ENCODE results near the gene PET100.

Gene PET100

DNA sequence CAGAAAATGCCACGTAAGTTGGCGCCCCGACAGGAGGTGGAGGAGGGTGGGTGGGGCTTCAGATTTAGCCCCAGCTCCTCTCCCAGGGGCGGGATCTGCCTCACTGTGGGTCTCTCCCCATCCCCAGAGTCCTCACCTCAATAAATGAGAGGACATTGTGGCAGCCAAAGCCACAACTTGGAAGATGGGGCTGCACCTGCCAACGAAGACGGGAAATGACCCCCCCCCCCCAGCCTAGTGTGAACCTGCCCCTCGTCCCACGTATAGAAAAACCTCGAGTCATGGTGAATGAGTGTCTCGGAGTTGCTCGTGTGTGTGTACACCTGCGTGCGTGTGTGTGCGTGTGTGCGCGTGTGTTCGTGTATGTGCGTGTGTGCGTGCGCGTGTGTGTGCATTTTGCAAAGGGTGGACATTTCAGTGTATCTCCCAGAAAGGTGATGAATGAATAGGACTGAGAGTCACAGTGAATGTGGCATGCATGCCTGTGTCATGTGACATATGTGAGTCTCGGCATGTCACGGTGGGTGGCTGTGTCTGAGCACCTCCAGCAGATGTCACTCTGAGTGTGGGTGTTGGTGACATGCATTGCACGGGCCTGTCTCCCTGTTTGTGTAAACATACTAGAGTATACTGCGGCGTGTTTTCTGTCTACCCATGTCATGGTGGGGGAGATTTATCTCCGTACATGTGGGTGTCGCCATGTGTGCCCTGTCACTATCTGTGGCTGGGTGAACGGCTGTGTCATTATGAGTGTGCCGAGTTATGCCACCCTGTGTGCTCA is 49.6 kb downstream of the PET100 start:
- no peak overlapping the region for H3K27ac ChIP-seq
- TF ChIP-seq CTCF (IDR thresholded peaks at IDR 0.05) = peak; percentile 70
- TF ChIP-seq ZFX (IDR thresholded peaks at IDR 0.05; ENCODE audit: borderline replicate concordance) = no peak

GRCh38 chr19:7679771-7680605 is 50.4 kb downstream of the PET100 start:
- no peak for TF ChIP-seq ZFX (IDR thresholded peaks at IDR 0.05; ENCODE audit: borderline replicate concordance)
- no peak for TF ChIP-seq CTCF (IDR thresholded peaks at IDR 0.05)
- no peak overlapping the region for H3K27ac ChIP-seq

DNA sequence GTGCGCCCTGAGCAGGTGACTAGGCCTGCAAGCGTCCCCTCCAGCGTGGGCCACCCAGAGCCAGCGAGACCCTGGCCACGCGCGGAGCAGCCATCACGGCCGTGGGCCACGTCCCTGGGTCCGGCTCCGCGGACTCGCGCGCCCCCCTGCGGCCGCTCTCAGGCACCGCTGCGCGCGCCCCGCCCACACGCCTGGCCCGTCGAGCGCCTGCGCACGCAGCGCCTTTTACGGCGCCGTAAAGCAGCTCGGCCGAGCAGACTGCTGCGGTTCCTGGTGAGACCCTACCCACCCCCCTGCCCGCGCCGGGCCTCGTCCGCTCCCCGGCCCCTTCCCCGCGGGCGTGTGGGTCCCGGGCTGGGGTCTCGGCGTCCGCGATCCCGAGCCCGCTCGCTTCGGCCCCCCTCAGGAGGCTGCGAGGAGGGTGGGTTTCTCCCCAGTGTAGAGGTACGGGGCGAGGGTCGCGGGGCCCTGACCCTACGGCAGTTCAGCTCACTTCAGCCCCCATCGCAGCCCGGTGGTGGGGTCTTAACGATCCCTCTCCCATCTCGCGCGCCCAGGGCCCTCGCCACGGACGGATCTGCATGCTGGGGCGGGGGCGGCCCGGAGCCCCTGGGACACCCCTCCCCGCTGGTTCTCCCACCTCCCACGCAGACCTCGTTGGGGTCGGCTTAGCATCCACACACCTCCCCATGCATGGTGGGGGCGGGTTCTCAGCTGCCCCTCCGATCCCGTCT is 51.2 kb downstream of the PET100 start, which contains the start of gene TRAPPC5:
Gene TRAPPC5 (plus strand): TSS at position 228 of the 734 bp plus-strand sequence. CDS start 1,421 bp downstream, outside the sequence.
- TF ChIP-seq CTCF (IDR thresholded peaks at IDR 0.05) = peak; percentile 97
- no peak for TF ChIP-seq ZFX (IDR thresholded peaks at IDR 0.05; ENCODE audit: borderline replicate concordance)

More for the DNA sequence above, 51.2 kb downstream of the PET100 start, which contains the start of gene TRAPPC5:
- peak within 1 kb of the TSS; percentile 65 for H3K27ac ChIP-seq
